Erythroblast (primary cell): ENCODE data around the gene ROBO2.
"Not testable (repeated sequence)": the region's sequence is repeated elsewhere in the genome, so short reads cannot be mapped to it uniquely, and the experiment has no call there.

Source experiments
- DNase-seq, 2 experiments: peaks; one replicate each; lab custom pipeline; 2025; lab: John Stamatoyannopoulos, UW
- GATA1 ChIP-seq: IDR thresholded peaks from 2 replicates; pipeline ENCODE4 v1.6.1; 2011; ENCODE audit warnings: low read depth, mild to moderate bottlenecking, control low read depth, low read length, moderate library complexity
- POLR2A ChIP-seq: IDR thresholded peaks from 2 replicates; pipeline ENCODE4 v1.6.1; 2011; ENCODE audit warnings: mild to moderate bottlenecking, low read length

ROBO2 gene

GRCh38 chr3:77362936-77363335 is 323.0 kb downstream of the ROBO2 start:
- no peak for TF ChIP-seq POLR2A
- TF ChIP-seq GATA1 = no peak

DNA sequence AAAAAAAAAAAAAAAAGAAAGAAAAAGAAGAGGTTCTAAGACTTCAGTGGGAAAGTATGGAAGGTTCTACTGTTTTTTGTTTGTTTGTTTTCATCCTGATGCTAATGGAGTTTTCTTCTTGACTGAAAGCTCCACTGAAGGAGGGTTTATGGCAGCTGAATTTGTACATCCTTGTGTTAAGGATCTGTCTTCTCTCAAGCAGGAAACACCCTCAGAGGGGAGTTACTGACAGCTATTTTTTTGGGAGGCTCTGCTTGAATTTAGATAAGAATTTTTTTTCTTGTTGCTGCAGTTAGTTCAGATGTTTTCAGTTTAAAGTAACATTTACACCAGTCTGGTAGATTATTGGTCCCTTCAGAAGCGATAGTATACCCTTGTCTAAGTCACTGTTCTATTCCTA is 325.3 kb downstream of the ROBO2 start:
- TF ChIP-seq GATA1 (no peak), POLR2A (no peak)
- no peak for DNase-seq

More at GRCh38 chr3:77362936-77363335, 323.0 kb downstream of the ROBO2 start:
- DNase-seq = no peak

- DNase-seq = no peak
- no peak for TF ChIP-seq POLR2A
- TF ChIP-seq GATA1 = no peak
Measured at GRCh38 chr3:77370413-77370812, 330.5 kb downstream of the ROBO2 start.

- no peak for DNase-seq
- TF ChIP-seq GATA1 (no peak), POLR2A (no peak)
Measured at GRCh38 chr3:77372018-77372417, 332.1 kb downstream of the ROBO2 start.

GRCh38 chr3:77372634-77373346 is 332.9 kb downstream of the ROBO2 start:
- DNase-seq = no peak
- TF ChIP-seq GATA1 = no peak
- no peak for TF ChIP-seq POLR2A

DNA sequence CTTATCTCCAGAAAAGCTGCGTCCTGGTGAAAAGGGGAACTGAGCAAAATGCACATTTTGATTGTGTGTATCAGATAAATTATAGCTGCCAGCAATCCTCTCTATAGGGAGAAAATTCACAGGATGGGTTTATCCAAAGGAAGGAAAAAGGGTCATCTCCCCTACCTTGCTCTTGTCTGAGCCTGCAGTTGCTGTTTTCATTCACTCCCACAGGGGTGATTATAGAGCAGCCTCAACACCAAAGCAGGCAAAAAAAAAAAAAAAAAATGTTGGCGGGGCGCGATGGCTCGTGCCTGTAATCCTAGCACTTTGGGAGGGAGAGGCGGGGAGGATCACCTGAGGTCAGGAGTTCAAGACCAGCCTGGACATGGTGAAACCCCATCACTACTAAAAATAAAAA is 333.7 kb downstream of the ROBO2 start:
- no peak for TF ChIP-seq POLR2A
- DNase-seq = no peak

GRCh38 chr3:77376511-77376910 is 336.6 kb downstream of the ROBO2 start:
- DNase-seq = no peak
- TF ChIP-seq GATA1 (no peak), POLR2A (no peak)

- DNase-seq = no peak
- TF ChIP-seq GATA1 (no peak), POLR2A (no peak)
Measured at GRCh38 chr3:77377717-77378116, 337.8 kb downstream of the ROBO2 start.

GRCh38 chr3:77380136-77380535 is 340.2 kb downstream of the ROBO2 start:
- TF ChIP-seq GATA1 = no peak
- TF ChIP-seq POLR2A = no peak
- DNase-seq = no peak

DNA sequence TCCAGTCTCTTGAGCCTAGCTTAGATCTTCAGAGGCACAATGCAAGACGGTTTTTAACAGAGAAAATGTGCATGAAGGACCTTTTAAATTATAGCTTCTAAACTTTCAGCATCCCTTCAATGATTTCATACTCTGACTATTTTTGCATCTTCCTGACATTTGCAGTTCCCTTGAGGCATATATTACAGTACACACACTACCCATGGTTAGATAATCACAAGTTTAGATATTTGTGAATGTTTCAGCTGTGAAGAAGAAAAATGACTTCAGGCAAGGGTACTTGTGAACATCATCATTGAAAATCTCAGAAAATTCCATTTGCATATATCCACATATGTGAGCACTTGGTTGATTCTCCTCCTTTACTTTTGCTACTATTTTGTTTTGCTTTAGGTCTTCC is 341.5 kb downstream of the ROBO2 start:
- TF ChIP-seq GATA1 = no peak
- no peak for TF ChIP-seq POLR2A
- no peak for DNase-seq

- no peak for DNase-seq
Measured at GRCh38 chr3:77392181-77392580, 352.3 kb downstream of the ROBO2 start.

GRCh38 chr3:77394046-77394445 is 354.1 kb downstream of the ROBO2 start:
- no peak for TF ChIP-seq GATA1
- no peak for TF ChIP-seq POLR2A
- DNase-seq = no peak

More at GRCh38 chr3:77392181-77392580, 352.3 kb downstream of the ROBO2 start:
- no peak for TF ChIP-seq POLR2A
- no peak for TF ChIP-seq GATA1

GRCh38 chr3:77404871-77405270 is 365.0 kb downstream of the ROBO2 start:
- TF ChIP-seq GATA1 (no peak), POLR2A (no peak)
- no peak for DNase-seq

GRCh38 chr3:77407441-77407840 is 367.5 kb downstream of the ROBO2 start:
- TF ChIP-seq GATA1 (no peak), POLR2A (no peak)
- DNase-seq = no peak

DNA sequence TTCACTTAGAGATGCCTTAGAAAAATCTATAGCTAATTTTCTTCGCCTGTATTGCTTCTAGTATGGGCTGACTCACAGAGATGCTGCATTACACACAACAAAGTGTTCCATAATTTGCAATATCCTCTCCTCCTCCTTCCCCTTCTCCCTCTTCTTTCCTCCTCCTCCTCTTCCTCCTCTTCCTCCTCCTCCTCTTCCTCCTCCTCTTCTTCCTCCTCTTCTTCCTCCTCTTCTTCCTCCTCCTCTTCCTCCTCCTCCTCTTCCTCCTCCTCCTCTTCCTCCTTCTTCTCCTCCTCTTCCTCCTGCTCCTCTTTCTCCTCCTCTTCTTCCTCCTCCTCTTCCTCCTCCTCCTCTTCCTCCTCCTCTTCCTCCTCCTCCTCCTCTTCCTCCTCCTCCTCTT is 370.4 kb downstream of the ROBO2 start:
- DNase-seq = not testable (repeated sequence)

DNA sequence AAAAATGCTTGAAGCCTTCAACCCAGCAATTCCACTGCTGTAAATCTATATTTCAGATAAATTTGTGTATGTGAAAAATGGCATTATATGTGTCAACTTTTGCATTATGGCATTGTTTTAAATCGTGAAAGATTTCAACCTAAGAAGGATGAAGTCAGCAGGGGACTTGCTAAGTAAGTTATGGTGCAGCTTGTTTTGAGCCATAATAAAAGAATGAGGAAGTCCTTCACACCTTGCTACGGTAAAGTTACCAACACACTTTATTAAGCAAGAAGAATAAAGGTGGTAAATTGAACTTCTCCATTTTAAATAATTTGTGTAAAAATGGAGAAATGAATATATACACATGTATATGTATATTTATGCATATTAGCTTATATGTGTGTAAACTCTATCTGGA is 371.4 kb downstream of the ROBO2 start:
- no peak for DNase-seq
- no peak for TF ChIP-seq GATA1
- TF ChIP-seq POLR2A = no peak
